RKO (cell line): ENCODE measurements around the gene C11orf97.
"Not testable (repeated sequence)": the region's sequence is repeated elsewhere in the genome, so short reads cannot be mapped to it uniquely, and the experiment has no call there.

Source experiments
- DNase-seq: peaks from one replicate; pipeline ENCODE4 v3.0.0-alpha.2; 2016; ENCODE audit warnings: low spot score

Gene C11orf97

DNA sequence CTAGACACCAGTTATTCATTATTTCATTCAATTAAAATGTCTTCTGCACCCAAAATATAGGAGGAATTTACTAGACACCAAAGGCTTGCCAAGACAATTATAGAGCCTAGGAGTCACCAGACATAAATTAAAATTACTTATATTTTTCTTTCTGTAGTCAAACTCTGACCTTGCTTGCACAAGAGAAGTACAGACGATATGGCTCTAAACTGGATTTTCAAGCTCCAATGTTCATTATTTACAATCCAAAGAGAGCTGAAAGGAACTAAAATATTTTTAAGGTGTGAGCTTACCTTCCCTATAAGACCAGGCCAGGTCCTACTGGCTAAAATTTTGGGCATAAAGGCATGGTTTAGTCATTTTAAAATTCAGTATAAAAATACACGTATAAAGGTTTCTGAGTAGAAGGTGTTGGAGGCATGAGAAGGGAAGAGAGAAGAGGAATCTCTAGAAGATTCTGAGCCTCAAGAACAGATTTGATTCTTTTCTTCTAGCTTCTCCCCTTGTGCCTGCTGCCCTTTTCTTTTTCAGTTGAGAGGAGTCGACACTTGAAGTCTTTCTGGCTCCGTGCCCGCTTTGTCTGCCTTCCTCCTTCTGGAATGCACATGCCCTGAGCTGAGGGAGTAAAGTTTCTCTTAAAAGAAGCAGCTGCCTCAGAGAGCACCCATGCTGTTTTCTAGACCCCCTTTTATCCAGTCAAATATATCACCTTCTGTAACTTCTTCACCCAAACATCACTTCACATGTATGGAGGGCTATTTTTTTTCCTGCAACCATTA is 13.5 kb downstream of the C11orf97 start:
- DNase-seq, result no peak

- DNase-seq, result no peak
Measured at GRCh38 chr11:94526645-94527438, 14.6 kb downstream of the C11orf97 start.

- no peak for DNase-seq
Measured at GRCh38 chr11:94528551-94528950, 16.3 kb downstream of the C11orf97 start.

DNA sequence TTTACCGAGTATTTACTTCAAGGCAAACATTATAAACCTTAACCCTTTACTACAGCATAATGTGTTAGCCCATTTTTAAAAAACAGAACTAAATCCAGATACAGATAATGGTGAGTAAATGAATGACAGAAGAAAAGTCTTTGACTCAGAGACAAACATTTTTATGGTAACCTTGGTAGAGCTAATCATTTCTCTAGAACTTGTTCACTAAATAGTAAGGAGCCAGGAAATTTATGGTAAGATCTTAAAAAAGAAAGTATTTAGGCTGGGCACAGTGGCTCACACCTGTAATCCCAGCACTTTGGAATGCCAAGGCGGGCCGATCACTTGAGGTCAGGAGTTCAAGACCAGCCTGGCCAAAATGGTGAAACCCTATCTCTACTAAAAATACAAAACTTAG is 19.9 kb downstream of the C11orf97 start:
- no peak for DNase-seq

GRCh38 chr11:94533206-94533605 is 20.9 kb downstream of the C11orf97 start:
- no peak for DNase-seq

GRCh38 chr11:94533696-94534630 is 21.7 kb downstream of the C11orf97 start:
- DNase-seq, result no peak

- no peak for DNase-seq
Measured at GRCh38 chr11:94536386-94536785, 24.1 kb downstream of the C11orf97 start.

- DNase-seq, result no peak
Measured at GRCh38 chr11:94537031-94537600, 24.9 kb downstream of the C11orf97 start.

GRCh38 chr11:94539420-94539819 is 27.2 kb downstream of the C11orf97 start:
- no peak for DNase-seq

- DNase-seq, result peak; percentile 90
Measured at GRCh38 chr11:94543695-94544645, 31.7 kb downstream of the C11orf97 start, which contains the start of gene FUT4. Gene FUT4 (plus strand): TSS chr11:94543921. CDS start chr11:94544134, 213 bp downstream.

GRCh38 chr11:94544646-94545263 is 32.5 kb downstream of the C11orf97 start:
- peak; percentile 58 for DNase-seq

DNA sequence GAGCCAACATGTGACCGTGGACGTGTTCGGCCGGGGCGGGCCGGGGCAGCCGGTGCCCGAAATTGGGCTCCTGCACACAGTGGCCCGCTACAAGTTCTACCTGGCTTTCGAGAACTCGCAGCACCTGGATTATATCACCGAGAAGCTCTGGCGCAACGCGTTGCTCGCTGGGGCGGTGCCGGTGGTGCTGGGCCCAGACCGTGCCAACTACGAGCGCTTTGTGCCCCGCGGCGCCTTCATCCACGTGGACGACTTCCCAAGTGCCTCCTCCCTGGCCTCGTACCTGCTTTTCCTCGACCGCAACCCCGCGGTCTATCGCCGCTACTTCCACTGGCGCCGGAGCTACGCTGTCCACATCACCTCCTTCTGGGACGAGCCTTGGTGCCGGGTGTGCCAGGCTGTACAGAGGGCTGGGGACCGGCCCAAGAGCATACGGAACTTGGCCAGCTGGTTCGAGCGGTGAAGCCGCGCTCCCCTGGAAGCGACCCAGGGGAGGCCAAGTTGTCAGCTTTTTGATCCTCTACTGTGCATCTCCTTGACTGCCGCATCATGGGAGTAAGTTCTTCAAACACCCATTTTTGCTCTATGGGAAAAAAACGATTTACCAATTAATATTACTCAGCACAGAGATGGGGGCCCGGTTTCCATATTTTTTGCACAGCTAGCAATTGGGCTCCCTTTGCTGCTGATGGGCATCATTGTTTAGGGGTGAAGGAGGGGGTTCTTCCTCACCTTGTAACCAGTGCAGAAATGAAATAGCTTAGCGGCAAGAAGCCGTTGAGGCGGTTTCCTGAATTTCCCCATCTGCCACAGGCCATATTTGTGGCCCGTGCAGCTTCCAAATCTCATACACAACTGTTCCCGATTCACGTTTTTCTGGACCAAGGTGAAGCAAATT is 33.3 kb downstream of the C11orf97 start:
- peak; percentile 44 for DNase-seq

GRCh38 chr11:94546162-94546470 is 33.9 kb downstream of the C11orf97 start:
- DNase-seq, result peak; percentile 15

- peak; percentile 72 for DNase-seq
Measured at GRCh38 chr11:94546886-94547285, 34.6 kb downstream of the C11orf97 start.

- DNase-seq, result no peak
Measured at GRCh38 chr11:94549146-94549545, 36.9 kb downstream of the C11orf97 start.

DNA sequence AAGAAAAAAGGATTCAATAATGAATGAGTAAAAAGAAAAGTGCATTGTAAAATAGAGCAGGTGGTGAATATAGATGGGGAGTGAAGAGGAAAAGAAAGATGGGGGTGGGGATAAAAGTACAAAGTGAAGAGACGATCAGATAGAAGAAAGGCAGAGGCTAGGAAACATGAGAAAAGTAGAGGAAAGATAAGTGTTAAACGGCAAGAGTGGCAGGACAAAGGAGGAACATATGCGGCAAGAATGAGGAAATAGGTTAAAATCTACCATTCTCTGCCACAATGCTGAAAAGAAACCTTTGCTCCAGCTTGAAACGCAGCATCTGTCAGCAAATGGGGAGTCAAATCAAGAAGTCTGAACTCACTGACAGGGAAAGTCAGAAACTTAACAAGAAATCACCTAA is 38.3 kb downstream of the C11orf97 start:
- no peak for DNase-seq

DNA sequence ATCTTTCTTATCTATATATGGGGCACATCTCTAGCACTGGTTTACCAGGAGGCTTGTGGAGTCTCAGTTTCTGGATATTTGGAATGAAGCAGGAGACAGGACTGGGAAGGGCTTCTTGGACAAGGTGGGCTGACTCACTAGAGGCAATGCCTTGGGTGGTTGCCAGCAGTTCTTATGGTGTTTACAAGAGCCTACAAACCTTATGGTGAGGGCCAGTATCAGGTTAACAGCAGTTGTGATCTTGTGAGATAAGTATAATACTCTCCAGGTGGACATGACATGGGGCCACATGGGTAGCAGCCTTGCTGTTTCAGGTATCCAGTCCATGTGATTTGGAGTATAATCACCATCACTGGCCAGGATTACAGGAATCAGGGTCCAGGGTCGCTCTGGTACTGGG is 41.7 kb downstream of the C11orf97 start:
- DNase-seq, result peak; percentile 40

GRCh38 chr11:94555752-94556329 is 43.6 kb downstream of the C11orf97 start:
- DNase-seq, result not testable (repeated sequence)

DNA sequence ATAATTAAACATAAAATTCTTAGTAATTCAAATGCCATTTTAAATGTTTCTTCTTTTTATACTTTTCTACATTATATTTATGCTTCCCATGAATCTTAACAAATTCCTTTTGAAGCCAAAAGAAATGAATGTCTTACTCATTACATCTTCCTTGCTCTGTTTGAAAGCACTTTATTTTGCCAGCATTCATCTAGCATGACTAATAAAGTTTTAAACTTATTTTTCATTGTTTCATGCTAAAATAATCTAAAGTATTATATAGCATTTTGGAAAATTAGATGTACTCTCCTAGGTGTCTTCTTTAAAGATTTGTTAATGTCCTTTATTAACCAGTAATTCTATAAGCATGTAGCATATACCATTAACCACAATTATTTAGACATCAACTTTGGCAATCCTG is 45.2 kb downstream of the C11orf97 start:
- no peak for DNase-seq
